22Rv1 (cell line): ENCODE data around the gene SCD.

Source experiments
- H3K27ac ChIP-seq: fragments of 450-650 bp; 2 replicates; pipeline ENCODE4 v1.5.1; 2017
- ZFX ChIP-seq: fragments of 450-650 bp; IDR thresholded peaks from 2 replicates; pipeline ENCODE4 v1.6.1; 2017; ENCODE audit warnings: antibody characterized with exemption, borderline replicate concordance
- TF ChIP-seq, protein P1 (sequence below): fragments of 450-650 bp; IDR thresholded peaks from 2 replicates; pipeline ENCODE4 v1.5.1; 2017; ENCODE audit warnings: mild to moderate bottlenecking

Gene SCD

DNA sequence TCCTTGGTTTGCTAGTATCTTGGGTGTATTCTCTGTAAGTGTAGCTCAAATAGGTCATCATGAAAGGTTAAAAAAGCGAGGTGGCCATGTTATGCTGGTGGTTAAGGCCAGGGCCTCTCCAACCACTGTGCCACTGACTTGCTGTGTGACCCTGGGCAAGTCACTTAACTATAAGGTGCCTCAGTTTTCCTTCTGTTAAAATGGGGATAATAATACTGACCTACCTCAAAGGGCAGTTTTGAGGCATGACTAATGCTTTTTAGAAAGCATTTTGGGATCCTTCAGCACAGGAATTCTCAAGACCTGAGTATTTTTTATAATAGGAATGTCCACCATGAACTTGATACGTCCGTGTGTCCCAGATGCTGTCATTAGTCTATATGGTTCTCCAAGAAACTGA is 17.1 kb downstream of the SCD start:
- peak overlapping the region; percentile 89 for H3K27ac ChIP-seq
- TF ChIP-seq, protein P1, sequence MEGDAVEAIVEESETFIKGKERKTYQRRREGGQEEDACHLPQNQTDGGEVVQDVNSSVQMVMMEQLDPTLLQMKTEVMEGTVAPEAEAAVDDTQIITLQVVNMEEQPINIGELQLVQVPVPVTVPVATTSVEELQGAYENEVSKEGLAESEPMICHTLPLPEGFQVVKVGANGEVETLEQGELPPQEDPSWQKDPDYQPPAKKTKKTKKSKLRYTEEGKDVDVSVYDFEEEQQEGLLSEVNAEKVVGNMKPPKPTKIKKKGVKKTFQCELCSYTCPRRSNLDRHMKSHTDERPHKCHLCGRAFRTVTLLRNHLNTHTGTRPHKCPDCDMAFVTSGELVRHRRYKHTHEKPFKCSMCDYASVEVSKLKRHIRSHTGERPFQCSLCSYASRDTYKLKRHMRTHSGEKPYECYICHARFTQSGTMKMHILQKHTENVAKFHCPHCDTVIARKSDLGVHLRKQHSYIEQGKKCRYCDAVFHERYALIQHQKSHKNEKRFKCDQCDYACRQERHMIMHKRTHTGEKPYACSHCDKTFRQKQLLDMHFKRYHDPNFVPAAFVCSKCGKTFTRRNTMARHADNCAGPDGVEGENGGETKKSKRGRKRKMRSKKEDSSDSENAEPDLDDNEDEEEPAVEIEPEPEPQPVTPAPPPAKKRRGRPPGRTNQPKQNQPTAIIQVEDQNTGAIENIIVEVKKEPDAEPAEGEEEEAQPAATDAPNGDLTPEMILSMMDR = no peak
- no peak for TF ChIP-seq ZFX

DNA sequence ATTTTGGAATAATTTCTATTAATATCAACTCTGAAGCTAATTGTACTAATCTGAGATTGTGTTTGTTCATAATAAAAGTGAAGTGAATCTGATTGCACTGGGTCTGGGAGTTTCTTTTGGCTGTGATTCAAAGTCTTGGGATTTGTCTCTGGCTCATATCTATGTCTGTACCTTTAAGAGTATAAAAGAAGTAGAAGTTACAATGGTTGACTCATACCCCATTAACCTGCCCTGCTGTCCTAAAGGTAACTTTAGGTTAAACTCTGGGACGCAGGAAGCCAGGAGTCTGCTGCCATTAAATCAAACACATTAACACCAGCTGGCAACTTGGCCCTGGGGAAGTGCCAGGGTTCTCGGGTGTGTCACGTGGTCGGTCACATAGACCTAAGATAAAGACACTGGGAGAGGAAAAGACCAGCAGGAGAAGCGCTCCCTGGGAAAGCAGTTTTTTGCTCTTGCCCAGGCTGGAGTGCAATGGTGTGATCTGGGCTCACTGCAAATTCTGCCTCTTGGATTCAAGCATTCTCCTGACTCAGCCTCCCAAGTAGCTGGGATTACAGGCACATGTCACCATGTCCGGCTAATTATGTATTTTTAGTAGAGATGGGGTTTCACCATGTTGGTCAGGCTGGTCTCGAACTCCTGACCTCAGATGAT is 17.8 kb downstream of the SCD start:
- no peak for TF ChIP-seq ZFX
- TF ChIP-seq, protein P1 = no peak
- peak overlapping the region; percentile 89 for H3K27ac ChIP-seq

DNA sequence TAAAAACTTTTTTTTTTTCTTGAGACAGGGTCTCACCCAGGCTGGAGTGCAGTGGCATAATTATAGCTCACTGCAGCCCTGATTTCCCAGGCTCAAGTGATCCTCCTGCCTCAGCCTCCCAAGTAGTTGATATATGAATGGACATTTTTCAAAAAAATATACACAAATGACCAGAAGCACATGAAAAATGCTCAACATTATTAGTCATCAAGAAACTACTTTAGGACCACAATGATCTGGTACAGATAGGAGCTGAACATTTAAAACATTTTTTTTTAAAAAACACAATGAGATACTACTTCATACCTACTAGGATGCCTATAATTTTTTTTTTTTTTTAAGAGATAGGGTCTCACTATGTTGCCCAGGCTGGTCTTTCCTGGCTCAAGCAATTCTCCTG is 21.7 kb downstream of the SCD start:
- TF ChIP-seq, protein P1 = no peak
- TF ChIP-seq ZFX = no peak
- no peak overlapping the region for H3K27ac ChIP-seq

DNA sequence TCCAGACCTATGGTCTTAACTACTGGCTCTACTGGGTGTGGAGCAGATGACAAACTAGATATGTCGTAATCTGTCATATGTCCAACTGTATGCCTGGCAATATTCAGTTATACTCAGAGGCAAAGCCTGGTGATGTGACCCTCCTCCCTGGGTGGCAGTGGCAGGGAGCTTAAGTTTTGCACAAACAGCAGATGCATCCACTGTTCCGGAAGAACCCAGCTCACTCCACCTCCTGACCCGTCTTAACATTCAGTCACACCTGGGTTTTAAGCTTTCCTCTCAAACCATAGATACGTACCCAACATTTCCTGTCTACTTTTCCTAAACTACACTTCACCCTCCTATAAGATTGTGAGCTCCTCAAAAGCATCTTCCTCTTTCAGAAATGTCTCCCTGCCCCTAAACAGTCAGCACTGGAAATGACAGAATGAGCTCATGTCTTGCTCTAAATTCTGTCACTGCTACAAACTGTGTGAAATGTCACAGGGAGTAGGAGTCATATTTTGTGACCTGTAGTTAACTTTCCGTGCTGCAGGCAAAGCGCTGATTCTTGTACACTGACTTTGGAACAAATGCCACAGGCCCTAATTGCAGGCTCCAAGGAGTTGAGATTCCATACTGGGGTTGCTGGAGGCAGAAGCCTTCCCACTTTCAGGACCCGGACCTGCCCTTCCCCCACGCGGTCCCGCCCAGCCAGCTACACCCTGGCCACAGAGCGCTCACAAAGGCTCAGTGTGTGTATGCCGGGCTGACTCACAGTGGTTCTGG is 23.9 kb downstream of the SCD start:
- peak overlapping the region; percentile 100 for H3K27ac ChIP-seq

DNA sequence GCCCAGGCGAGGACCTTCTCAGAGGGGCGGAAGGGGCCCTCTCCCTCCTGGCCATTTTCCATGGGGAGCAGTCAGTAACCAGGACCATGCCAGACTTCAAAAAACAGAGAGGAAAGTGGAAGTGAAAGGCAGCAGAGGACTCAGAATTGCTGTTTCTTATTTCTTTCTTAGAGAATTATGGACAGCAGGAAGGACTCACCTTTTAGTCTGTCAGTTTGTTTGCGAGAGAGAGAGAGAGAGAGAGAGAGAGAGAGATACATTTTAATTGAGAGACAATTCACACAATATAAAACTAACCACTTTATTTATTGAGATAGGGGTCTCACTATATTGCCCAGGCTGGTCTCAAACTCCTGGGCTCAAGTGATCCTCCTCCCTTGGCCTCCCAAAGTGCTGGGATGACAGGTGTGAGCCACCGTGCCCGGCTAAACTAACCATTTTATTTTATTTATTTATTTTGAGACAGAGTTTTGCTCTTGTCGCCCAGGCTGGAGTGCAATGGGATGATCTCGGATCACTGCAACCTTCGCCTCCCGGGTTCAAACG is 24.5 kb downstream of the SCD start:
- H3K27ac ChIP-seq = peak overlapping the region; percentile 100
- TF ChIP-seq ZFX = no peak
- TF ChIP-seq, protein P1 = no peak

More for the DNA sequence above, 23.9 kb downstream of the SCD start:
- no peak for TF ChIP-seq ZFX
- TF ChIP-seq, protein P1 = no peak

DNA sequence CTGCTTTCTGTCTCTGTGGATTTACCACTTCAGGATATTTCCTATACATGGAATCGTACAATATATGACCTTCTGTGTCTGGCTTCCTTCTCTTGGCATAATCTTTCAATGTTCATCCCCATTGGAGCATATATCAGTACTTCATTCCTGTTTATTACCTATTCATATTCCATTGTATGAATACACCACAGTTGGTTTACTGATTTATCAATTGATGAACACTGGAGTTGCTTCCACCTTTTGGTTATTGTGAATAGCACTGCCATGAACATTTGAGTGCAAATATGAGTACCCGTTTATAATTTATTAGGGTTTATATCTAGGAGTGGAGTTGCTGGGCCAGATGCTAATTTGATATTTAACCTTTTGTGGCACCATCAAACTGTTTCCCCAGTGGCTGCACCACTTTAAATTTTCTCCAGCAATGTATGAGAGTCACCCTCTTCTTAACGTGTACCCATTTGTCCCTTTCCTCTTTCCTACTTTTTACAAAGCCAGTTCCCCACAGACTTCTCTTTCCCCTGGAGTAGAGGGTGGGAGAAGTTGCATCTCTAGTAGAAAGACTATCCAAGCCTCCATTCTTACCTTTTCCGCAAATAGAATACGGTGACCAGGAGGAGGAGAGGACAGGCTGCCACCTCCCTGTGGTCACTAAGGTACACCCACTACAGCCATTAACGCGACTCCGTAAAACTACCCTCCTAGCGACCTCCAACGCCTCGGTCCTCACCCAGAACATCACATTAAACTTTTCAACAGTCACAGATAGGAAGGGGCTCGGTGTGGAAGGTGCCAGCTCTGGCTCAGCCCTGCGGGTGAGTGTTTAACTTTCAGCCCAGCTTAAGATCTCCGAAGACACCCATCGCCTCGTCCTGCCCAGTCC is 25.6 kb downstream of the SCD start:
- TF ChIP-seq, protein P1 = no peak
- no peak for TF ChIP-seq ZFX
- peak overlapping the region; percentile 100 for H3K27ac ChIP-seq
